OCI-LY3 (cell line): ENCODE data around the gene ERC1.

Source experiments
- EZH2phosphoT487 ChIP-seq: fragments of 200-600 bp; shearing (Covaris generic); IDR thresholded peaks from 2 replicates; pipeline ENCODE4 v1.6.1; 2018; ENCODE audit warnings: antibody characterized with exemption, mixed run types, low read depth
- TF ChIP-seq, protein P1 (sequence below): fragments of 200-600, 300-600 bp; sonication (generic); IDR thresholded peaks from 2 replicates; pipeline ENCODE4 v1.5.1; 2014; ENCODE audit warnings: antibody characterized with exemption, low read length, low read depth

GRCh38 chr12:1103632-1104031 lies 112.6 kb downstream of the ERC1 start:
- no peak for TF ChIP-seq EZH2phosphoT487
- TF ChIP-seq, protein P1, sequence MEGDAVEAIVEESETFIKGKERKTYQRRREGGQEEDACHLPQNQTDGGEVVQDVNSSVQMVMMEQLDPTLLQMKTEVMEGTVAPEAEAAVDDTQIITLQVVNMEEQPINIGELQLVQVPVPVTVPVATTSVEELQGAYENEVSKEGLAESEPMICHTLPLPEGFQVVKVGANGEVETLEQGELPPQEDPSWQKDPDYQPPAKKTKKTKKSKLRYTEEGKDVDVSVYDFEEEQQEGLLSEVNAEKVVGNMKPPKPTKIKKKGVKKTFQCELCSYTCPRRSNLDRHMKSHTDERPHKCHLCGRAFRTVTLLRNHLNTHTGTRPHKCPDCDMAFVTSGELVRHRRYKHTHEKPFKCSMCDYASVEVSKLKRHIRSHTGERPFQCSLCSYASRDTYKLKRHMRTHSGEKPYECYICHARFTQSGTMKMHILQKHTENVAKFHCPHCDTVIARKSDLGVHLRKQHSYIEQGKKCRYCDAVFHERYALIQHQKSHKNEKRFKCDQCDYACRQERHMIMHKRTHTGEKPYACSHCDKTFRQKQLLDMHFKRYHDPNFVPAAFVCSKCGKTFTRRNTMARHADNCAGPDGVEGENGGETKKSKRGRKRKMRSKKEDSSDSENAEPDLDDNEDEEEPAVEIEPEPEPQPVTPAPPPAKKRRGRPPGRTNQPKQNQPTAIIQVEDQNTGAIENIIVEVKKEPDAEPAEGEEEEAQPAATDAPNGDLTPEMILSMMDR = no peak
